Measurements from ENCODE around the gene ENAH.
"Not testable (repeated sequence)": the region's sequence is repeated elsewhere in the genome, so short reads cannot be mapped to it uniquely, and the experiment has no call there.

The ENAH gene

DNA sequence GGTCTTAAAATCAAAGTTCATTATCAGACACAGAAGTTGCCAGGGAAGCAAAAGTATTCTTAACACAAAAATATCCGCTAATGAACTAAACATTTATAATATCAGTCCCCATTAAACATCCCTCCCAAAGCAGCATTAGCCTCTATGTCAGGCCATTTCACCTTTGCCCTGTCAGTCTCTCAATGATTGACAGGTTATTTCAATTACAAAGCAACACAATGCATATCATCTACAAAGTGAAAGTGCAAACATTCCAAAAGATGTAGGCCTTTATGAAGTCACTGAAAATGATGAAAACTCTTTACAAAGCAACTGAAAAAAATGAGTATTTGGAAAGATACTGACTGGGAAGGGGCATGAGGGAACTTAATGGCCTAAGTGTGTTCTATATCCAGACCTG is 14.1 kb downstream of the ENAH start:
- DNase-seq = no peak

DNA sequence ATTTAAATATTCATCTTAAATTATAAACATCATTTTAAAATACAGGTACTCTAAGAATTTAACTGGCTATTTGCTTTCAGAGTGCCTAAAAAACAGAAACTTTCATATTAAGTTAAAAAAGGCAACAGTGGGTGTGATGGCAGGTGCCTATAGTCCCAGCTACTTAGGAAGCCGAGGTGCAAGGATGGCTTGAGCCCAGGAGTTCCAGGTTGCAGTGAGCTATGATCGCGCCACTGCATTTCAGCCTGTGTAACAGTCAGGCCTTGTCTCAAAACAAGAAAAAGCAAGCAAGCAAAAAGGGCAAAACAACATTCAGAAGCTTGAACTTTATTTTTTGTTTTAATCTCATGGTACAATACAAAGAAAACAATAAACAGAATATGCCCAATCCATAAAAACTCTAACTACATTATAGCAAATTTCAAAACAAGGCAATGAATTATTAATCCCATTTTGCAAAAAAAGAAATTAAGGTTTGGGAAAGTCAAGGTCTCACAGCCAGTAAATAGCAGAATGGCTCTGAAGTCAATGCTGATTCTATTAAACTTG is 15.2 kb downstream of the ENAH start:
- no peak for DNase-seq

DNA sequence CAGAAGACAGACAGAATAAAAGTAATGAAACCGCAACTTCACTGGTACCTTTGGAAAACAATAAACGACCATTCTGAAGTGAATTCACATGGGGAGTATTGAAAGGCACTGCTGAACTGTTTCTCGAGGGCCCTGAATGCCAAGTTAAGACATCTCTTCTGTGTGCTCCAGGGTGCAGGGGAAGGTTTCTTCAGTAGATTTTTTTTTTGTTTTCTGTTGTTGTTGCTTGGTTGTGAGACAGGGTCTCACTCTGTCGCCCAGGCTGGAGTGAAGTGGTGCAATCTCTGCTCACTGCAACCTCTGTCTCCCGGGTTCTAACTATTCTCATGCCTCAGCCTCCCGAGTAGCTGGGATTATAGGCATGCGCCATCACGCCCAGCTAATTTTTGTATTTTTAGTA is 15.9 kb downstream of the ENAH start:
- not testable (repeated sequence) for DNase-seq

DNA sequence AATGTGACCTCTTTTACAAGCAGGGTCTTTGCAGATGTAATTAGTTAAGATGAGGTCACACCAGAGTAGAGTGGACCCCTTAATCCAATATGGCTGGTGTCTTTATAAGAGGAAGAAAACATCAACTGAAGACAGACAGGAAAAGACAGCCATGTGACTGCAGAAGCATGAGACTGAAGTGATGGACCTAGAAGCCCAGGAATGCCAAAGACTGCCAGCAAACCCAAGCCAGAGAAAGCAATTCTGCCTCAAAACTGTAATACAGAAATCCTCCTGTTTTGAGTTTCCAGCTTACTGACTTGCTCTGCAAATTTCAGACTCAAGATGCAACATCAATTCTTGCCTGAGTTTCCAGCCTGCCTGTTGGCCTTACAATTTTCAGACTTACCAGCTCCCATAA is 17.3 kb downstream of the ENAH start:
- no peak for DNase-seq

- DNase-seq = not testable (repeated sequence)
These were observed 20.1 kb downstream of the ENAH start for GRCh38 chr1:225632836-225633235.

- no peak for DNase-seq
These were observed 21.8 kb downstream of the ENAH start for GRCh38 chr1:225631021-225631663.

- no peak for DNase-seq
These were observed 23.4 kb downstream of the ENAH start for GRCh38 chr1:225629483-225629882.

DNA sequence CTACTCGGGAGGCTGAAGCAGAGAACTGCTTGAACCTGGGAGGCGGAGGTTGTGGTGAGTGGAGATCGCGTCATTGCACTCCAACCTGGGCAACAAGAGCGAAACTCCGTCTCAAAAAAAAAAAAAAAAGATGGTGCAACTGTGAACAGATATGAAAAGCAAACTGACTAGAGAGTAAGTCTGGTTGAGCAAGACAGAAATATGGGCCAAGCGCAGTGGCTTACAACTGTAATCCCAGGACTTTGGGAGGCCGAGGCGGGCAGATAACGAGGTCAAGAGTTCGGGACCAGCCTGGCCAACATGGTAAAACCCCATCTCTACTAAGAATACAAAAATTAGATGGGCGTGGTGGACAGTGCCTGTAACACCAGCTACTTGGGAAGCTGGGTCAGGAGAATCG is 24.1 kb downstream of the ENAH start:
- DNase-seq = not testable (repeated sequence)

GRCh38 chr1:225627304-225627947 is 25.5 kb downstream of the ENAH start:
- no peak for DNase-seq

DNA sequence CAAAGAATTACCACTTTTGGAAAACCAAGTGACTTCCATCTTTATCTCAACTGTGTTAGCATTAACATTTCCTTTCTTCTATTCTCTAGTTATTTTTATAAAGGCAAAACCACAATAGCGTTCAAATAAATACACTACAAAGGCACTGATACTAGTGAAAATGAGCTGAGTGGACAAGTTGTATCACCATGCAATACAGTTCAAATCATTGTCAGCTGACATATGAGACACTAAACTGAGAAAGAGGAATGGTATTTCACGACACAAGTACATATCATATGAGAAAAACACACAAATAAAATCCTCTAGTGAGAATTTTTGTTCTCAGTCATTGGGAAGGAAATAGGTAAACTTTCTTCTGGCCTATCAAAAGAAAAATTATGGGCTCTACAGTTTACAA is 26.2 kb downstream of the ENAH start:
- DNase-seq = no peak

- no peak for DNase-seq
These were observed 35.0 kb downstream of the ENAH start for GRCh38 chr1:225617956-225618355.

DNA sequence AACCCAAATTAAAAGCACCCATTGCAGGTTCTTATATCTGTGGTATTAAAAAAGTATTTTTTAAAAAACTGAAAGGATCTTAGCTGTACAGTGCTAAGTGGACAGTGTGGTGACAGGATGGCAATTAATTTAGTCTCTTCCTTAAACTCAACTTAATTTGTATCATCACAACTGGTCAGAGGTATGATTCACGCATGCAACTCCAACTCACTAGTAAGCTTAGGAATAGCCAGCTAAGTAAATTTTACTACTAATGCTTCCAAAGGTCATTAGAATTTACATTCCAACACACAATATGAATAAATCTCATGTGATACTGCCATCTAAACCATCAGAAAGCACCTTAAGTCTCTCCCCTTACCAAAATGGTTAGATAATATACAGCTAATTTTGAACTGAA is 35.4 kb downstream of the ENAH start:
- no peak for DNase-seq

GRCh38 chr1:225615403-225615790 is 37.5 kb downstream of the ENAH start:
- DNase-seq = not testable (repeated sequence)

DNA sequence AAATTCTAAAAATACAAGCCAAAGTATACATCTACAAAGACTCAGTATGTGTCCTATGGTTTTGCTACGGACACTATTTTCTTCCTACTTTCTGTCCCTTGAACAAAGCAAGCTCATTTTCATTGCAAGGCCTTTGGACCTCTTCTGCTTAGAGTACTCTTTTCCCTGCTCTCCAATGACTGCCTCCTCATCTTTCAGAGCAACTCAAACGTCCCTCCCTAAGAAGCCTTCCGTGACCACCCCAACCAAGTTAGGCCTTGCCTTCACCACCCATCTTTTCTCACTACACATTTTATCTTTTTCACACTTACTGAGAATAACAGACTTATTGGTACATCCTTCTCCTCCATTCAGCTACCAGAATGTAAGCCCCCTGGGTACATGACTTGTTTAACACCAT is 39.9 kb downstream of the ENAH start:
- DNase-seq = no peak

DNA sequence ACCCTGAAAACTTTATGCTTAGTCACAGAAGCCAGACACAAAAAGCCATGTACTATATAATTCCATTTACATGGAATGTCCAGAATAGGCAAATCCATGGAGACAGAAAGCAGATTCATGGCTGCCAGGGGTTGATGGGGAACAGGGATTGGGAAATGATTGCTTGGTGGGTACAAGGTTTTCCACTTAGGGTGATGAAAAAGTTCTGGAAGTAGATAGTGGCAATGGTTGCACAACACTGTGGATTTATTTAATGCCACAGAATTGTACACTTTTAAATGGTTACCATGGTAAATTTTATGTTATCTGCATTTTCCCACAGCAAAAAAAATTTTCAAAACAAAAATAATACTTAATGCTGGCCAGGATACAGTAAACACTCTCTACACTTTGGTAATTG is 40.6 kb downstream of the ENAH start:
- DNase-seq = no peak

- DNase-seq = no peak
These were observed 41.2 kb downstream of the ENAH start for GRCh38 chr1:225611537-225612223.

- DNase-seq = no peak
These were observed 42.4 kb downstream of the ENAH start for GRCh38 chr1:225610539-225610938.

DNA sequence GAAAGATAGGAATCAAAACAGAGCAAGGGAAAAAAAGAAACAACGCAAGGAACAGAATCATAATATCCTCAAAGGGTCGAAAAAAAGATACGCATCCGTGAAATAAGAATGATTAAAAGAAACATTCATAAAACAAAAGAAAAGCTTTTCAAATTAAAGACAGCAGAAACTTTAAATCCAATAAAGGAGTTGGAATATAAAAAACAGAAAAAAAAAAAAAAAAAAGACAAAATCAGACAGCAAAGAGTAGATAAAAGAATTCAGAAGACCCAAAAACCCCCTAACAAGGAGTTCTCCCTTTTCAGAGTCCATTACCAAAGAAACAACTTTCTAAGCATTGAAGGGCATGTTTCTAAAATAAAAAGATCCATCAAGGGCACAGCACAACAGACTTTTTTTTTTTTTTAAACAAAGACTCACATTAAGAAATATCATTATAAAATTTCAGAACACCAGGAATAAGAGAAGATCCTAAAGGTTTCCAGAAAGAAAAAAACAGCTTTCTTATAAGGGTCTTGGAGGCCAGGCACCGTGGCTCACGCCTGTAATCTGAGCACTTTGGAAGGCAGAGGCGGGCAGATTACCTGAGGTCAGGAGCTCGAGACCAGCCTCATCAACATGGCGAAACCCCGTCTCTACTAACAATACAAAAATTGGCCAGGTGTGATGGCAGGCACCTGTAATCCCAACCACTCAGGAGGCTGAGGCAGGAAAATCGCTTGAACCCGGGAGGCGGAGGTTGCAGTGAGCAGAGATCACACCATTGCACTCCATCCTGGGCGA is 44.7 kb downstream of the ENAH start:
- DNase-seq = no peak

DNA sequence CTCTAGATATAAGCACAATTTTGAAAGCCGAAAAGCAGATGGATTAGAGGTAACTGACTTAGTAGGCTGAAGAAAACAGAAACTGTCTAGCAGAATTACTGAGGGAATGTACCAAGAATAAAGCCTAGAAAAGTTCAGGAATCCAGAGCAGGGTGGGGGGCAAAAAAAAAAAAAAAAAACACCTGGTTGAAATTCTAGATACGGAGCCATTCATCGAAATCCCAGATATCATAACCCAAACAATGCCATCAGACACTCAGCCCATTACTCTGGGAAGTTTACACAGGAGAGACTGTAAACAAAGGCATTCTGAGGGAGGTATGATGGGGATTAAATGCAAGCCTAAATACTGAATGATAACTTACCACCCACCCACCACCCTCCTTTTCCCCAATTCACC is 45.6 kb downstream of the ENAH start:
- DNase-seq = no peak

GRCh38 chr1:225603538-225604354 is 49.2 kb downstream of the ENAH start:
- DNase-seq = no peak

DNA sequence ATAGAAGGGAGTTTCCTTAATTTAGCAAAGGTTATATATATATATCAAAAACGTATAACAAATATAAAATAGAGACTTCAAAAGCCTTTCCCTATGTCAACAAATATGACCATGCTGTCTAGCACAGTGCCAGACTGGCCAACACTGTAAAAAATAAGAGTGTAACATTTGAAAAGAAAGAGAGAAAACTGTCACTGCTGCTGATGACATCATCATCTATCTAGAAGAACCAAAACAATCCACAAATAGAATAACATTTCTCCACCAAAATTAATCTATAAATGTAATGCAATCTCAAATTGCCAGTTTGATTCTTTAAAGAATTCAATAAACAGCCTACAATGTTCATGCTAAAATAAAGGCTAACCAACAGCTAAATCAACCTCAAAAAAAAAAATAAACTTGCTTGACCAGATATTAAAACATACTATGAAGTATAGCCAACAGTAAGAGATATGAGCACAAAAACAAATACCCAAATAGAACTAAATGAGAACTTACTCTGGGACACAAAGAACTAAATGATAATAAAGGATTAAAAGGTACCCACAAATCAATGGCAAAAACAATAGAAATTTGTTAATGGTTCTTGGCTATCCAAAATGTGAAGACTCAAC is 50.2 kb downstream of the ENAH start:
- no peak for DNase-seq

All from activated effector memory CD4-positive, alpha-beta T cell treated with Interleukin-2 at 50 U/mL for 16 hours (primary cell).